ENCODE data around the gene ATG4B.

GRCh38 chr2:241616168-241617125, 21.0 kb upstream of the ATG4B start:
- TF ChIP-seq GATA2 (IDR thresholded peaks at IDR 0.05; ENCODE audit: low read depth, low read length) (no peak), GATA3 (IDR thresholded peaks at IDR 0.05; ENCODE audit: low read depth, low read length) (no peak)

All from SH-SY5Y (cell line).